ENCODE measurements around the gene LSM5. TPM values are rescaled to one million over a fixed set of nuclear protein-coding genes. Genes with fewer than 3 reads are reported as not detected.
A peak's percentile ranks its signal among the peaks of the same experiment; 100 is the strongest.

Gene LSM5
- total and polyA plus RNA-seq, 7 donors: 19.6 to 108 (median 44.3) TPM

- 80 to 96% (median 96%) methylated on average over 3 of the region's 3 CpGs for WGBS, 3 donors
- TF ChIP-seq CTCF (IDR thresholded peaks at IDR 0.05): no peak
- Histone ChIP-seq H3K4me3 (no peak overlapping the region), H3K36me3 (ENCODE audit: insufficient read depth in 1 of 2, low read depth in 1 of 2) (peaks cover 0 to 6% of the 10 kb centered on the region in 2 donors), H3K9me3 (no peaks in the 10 kb centered on the region), H3K4me1 (no peaks in the 10 kb centered on the region), H3K27me3 (ENCODE audit: insufficient read depth in 3 of 3, low read length in 2 of 3) (no peaks in the 10 kb centered on the region), H3K27ac (no peak overlapping the region)
- intact Hi-C loops (cut with DNase I): no loop called here
- DNase-seq (no peak), ATAC-seq (no peak)
Measured at GRCh38 chr7:32515890-32516550, 25.8 kb upstream of the LSM5 start.

GRCh38 chr7:32513210-32513609, 23.0 kb upstream of the LSM5 start:
- ATAC-seq: no peak
- no peak for TF ChIP-seq CTCF (IDR thresholded peaks at IDR 0.05)
- H3K27me3 ChIP-seq (ENCODE audit: insufficient read depth in 3 of 3, low read length in 2 of 3): no peaks in the 10 kb centered on the region
- peaks cover 0 to 6% of the 10 kb centered on the region in 2 donors for H3K36me3 ChIP-seq (ENCODE audit: insufficient read depth in 1 of 2, low read depth in 1 of 2)
- H3K4me1 ChIP-seq: no peaks in the 10 kb centered on the region
- DNase-seq: no peak
- WGBS, 3 donors: 95 to 99% (median 97%) methylated on average over 1 of the region's 1 CpG
- H3K9me3 ChIP-seq: no peaks in the 10 kb centered on the region
- intact Hi-C loops (cut with DNase I): no loop called here
- no peak overlapping the region for H3K27ac ChIP-seq
- H3K4me3 ChIP-seq: no peak overlapping the region

DNA sequence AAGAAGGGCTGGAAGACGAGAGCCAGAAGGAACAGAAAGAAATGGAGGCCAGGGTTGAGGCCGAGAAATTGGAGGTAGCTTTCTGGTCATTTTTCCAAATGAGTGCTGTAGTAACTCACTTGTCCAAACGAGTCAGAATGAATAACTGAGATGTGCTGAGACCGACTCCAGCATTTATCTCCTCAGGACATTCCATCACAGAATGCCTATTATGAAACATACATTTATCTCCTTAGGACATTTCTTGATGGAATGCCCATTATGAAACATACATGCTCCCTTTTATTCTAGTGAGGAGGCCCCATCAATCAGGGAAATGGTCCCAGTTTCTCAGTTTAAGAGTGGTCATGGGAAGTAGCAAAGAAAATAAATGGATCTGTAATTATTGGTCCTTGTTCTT, 21.6 kb upstream of the LSM5 start:
- H3K36me3 ChIP-seq (ENCODE audit: insufficient read depth in 1 of 2, low read depth in 1 of 2): peaks cover 0 to 6% of the 10 kb centered on the region in 2 donors
- H3K27me3 ChIP-seq (ENCODE audit: insufficient read depth in 3 of 3, low read length in 2 of 3): no peaks in the 10 kb centered on the region
- no peak for TF ChIP-seq CTCF (IDR thresholded peaks at IDR 0.05)
- no peak overlapping the region for H3K4me3 ChIP-seq
- H3K9me3 ChIP-seq: no peaks in the 10 kb centered on the region
- no peak overlapping the region for H3K27ac ChIP-seq
- intact Hi-C loops (cut with DNase I): no loop called here
- WGBS, 3 donors: 95 to 97% (median 95%) methylated on average over 4 of the region's 4 CpGs
- DNase-seq: no peak
- H3K4me1 ChIP-seq: peaks cover 5% of the 10 kb centered on the region
- no peak for ATAC-seq

DNA sequence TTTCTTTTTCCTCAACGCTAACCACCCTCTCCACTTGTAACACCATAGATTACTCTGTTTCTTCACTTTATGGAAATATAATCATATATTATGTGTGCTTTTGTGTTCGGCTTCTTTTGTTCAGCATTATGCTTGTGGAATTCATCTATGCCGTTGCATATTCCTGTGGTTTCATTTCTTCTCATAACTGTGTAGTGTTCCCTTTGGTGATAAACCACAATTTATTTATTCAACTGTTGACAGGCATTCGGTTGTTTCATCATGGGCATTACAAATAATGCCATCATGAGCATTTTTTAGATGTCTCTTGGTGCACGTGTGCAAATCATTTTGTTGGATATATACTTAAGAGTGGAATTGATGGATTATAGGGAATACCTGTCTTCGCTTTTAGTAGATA, 17.2 kb upstream of the LSM5 start:
- intact Hi-C loops (cut with DNase I): no loop called here
- TF ChIP-seq CTCF (IDR thresholded peaks at IDR 0.05): no peak
- no peak overlapping the region for H3K4me3 ChIP-seq
- H3K27me3 ChIP-seq (ENCODE audit: insufficient read depth in 3 of 3, low read length in 2 of 3): no peaks in the 10 kb centered on the region
- no peaks in the 10 kb centered on the region for H3K36me3 ChIP-seq (ENCODE audit: insufficient read depth in 1 of 2, low read depth in 1 of 2)
- H3K27ac ChIP-seq: no peak overlapping the region
- DNase-seq (no peak), ATAC-seq (peak in 1 of 4 donors; percentile 51)
- no peaks in the 10 kb centered on the region for H3K9me3 ChIP-seq
- 89 to 95% (median 91%) methylated on average over 6 of the region's 6 CpGs for WGBS, 3 donors
- H3K4me1 ChIP-seq: peaks cover 10% of the 10 kb centered on the region

Data from psoas muscle (tissue), 8 donors.